Heart right ventricle (tissue), 16 donors: ENCODE data around the gene ABCC8. TPM values are rescaled to one million over a fixed set of nuclear protein-coding genes. Genes with fewer than 3 reads are reported as not detected.

Source experiments
- ATAC-seq, 8 donors: fragments of 200-7000 bp; cut with Tn5 transposase; one replicate each; pipeline ENCODE4 v1.9.1; 2020; ENCODE audit warnings: mild to moderate bottlenecking in 8 of 8, moderate library complexity in 8 of 8, moderate number of reproducible peaks in 1 of 8
- DNase-seq, 2 donors: peaks; one replicate each; pipeline ENCODE4 v3.0.0-alpha.2; 2020
- H3K27ac ChIP-seq, 10 donors: fragments of 200-600 bp; sonication (generic) in 2 of 10; one replicate each; pipeline versions ENCODE4 v1.5.0 to v1.8.0; 2020 to 2022; ENCODE audit warnings: mild to moderate bottlenecking in 3 of 10
- H3K27me3 ChIP-seq, 7 donors: fragments of 200-600 bp; one replicate each; pipeline ENCODE4 v1.8.0; 2021 to 2022; ENCODE audit warnings: mild to moderate bottlenecking in 2 of 7
- H3K36me3 ChIP-seq, 9 donors: fragments of 200-600 bp; sonication (generic) in 1 of 9; one replicate each; pipeline versions ENCODE4 v1.5.0 to v1.8.0; 2020 to 2022; ENCODE audit warnings: mild to moderate bottlenecking in 2 of 9
- H3K4me1 ChIP-seq, 9 donors: fragments of 200-600 bp; sonication (generic) in 1 of 9; one replicate each; pipeline versions ENCODE4 v1.5.0 to v1.8.0; 2020 to 2022; ENCODE audit warnings: mild to moderate bottlenecking in 4 of 9
- H3K4me3 ChIP-seq, 10 donors: fragments of 200-600 bp; sonication (generic) in 2 of 10; one replicate each; pipeline versions ENCODE4 v1.5.0 to v1.8.0; 2020 to 2022; ENCODE audit warnings: mild to moderate bottlenecking in 7 of 10, moderate library complexity in 2 of 10
- H3K9me3 ChIP-seq, 11 donors: fragments of 200-600 bp in 10 of 11; sonication (generic) in 2 of 11; one replicate each; pipeline versions ENCODE4 v1.5.0 to v1.8.0; 2013 to 2022; ENCODE audit warnings: mild to moderate bottlenecking in 2 of 11, control low read depth in 1 of 11, moderate library complexity in 1 of 11
- CTCF ChIP-seq, 9 donors: fragments of 200-600 bp; sonication (generic) in 2 of 9; IDR thresholded peaks; one replicate each; pipeline versions ENCODE4 v1.5.0 to v1.8.0; 2021 to 2022; ENCODE audit warnings: antibody characterized with exemption in 9 of 9, mild to moderate bottlenecking in 5 of 9, moderate library complexity in 1 of 9
- WGBS, 2 donors: extraction: QIAGEN DNeasy Blood & Tissue Kit; methylation state at CpG; one replicate each; pipeline ENCODE4 v1.1.7; 2013; ENCODE audit warnings: inconsistent platforms in 1 of 2; 5-methylcytosine and 5-hydroxymethylcytosine counted together
- intact Hi-C, 10 donors: fragments of 100-400 bp; cut with DNase I; formaldehyde crosslinking; loops; one replicate each; pipeline versions ENCODE4 v1.11.1 to v1.14.2; 2022
- polyA plus RNA-seq, 2 donors: library from polyadenylated mRNA; stranded (reverse); fragments of 200-250 nt; gene quantifications; one replicate each; pipeline ENCODE4 v1.2.3, GENCODE V29; 2013
- total RNA-seq, 10 donors: library from RNA; stranded (reverse); fragmentation: NEBNext Ultra II Directional in 3 of 10; extraction: Animal tissue kit (Norgen Biotek cat#: 25700) in 3 of 10; gene quantifications; one replicate each; pipeline versions ENCODE4 v1.2.1 to v1.2.4, GENCODE V29; 2021 to 2023
- donor health status: Arrhythmogenic right ventricular cardiomyopathy.
- donor health status: ischemic (EF 13 %, LVEDD 7.1; RV severe dilation, severe dysfunction).
- donor health status: healthy with polysubstance abuse.
- donor health status: DM: no; HTN: yes; CAD: no.
- donor health status: DM: no; HTN: no; CAD: no.
- donor health status: ischemic (EF 25% LVEDD 6.9; RV normal size, moderate dysfunction).
- donor health status: ischemic (EF 25% LVEDD 5.7; RV mildly dilated, moderate dysfunction).
- donor health status: healthy.
- donor health status: DM: yes; HTN: yes; CAD: no.
- donor health status: Ischemic cardiomyopathy.
- donor health status: ischemic (EF 35%, LVEDD 5.7; RV mildly dilated, moderate dysfunction).
- donor health status: nonischemic (EF 11% LVEDD 7.7; RV severe dilation, severe dysfunction).
- donor health status: DM: yes; HTN: yes; CAD: no.
- donor health status: PGD.
- donor health status: ischemic (EF 29% LVEDD 5.4; RV normal size, mild dysfunction).
- donor health status: nonischemic (EF 23%, LVEDD 6.1; RV moderate dilation, normal function).

Gene ABCC8
- total and polyA plus RNA-seq, 12 donors, result 0.47 to 8.6 (median 4.9) TPM

GRCh38 chr11:17517186-17517585 lies 40.5 kb upstream of the ABCC8 start:
- Histone ChIP-seq H3K4me1 (no peaks in the 10 kb centered on the region), H3K4me3 (no peak overlapping the region), H3K27ac (no peak overlapping the region), H3K27me3 (peaks cover 0 to 10% (median 0%) of the 10 kb centered on the region in 7 donors), H3K9me3 (no peaks in the 10 kb centered on the region), H3K36me3 (no peaks in the 10 kb centered on the region)
- ATAC-seq (no peak), DNase-seq (no peak)
- no peak for TF ChIP-seq CTCF (IDR thresholded peaks at IDR 0.05)
- intact Hi-C loops, result no loop called here
- 93 to 97% methylated on average over 10 of the region's 10 CpGs for WGBS, 2 donors

- Histone ChIP-seq H3K36me3 (no peaks in the 10 kb centered on the region), H3K9me3 (no peaks in the 10 kb centered on the region), H3K4me3 (no peak overlapping the region), H3K27me3 (peaks cover 0 to 10% (median 0%) of the 10 kb centered on the region in 7 donors), H3K4me1 (no peaks in the 10 kb centered on the region), H3K27ac (no peak overlapping the region)
- ATAC-seq, result peak in 1 of 8 donors; percentile 11
- intact Hi-C loops, result no loop called here
- no peak for TF ChIP-seq CTCF (IDR thresholded peaks at IDR 0.05)
- WGBS, 2 donors, result 91% methylated on average over 7 of the region's 7 CpGs
- no peak for DNase-seq
Observed at GRCh38 chr11:17516551-17517150, 40.0 kb upstream of the ABCC8 start.

- Histone ChIP-seq H3K4me3 (no peak overlapping the region), H3K27me3 (peaks cover 0 to 10% (median 0%) of the 10 kb centered on the region in 7 donors), H3K27ac (no peak overlapping the region), H3K9me3 (no peaks in the 10 kb centered on the region), H3K4me1 (no peaks in the 10 kb centered on the region), H3K36me3 (no peaks in the 10 kb centered on the region)
- intact Hi-C loops, result no loop called here
- ATAC-seq (no peak), DNase-seq (no peak)
- TF ChIP-seq CTCF (IDR thresholded peaks at IDR 0.05), result no peak
- WGBS, 2 donors, result 68 to 73% methylated on average over 5 of the region's 5 CpGs
Observed at GRCh38 chr11:17515443-17516176, 39.0 kb upstream of the ABCC8 start.

GRCh38 chr11:17514476-17514875 lies 37.8 kb upstream of the ABCC8 start:
- ATAC-seq, result no peak
- TF ChIP-seq CTCF (IDR thresholded peaks at IDR 0.05), result no peak
- Histone ChIP-seq H3K27me3 (peaks cover 0 to 13% (median 0%) of the 10 kb centered on the region in 7 donors), H3K36me3 (no peaks in the 10 kb centered on the region), H3K27ac (no peak overlapping the region), H3K4me3 (no peak overlapping the region), H3K4me1 (no peaks in the 10 kb centered on the region), H3K9me3 (no peaks in the 10 kb centered on the region)
- WGBS, 2 donors, result 76 to 81% methylated on average over 4 of the region's 4 CpGs
- intact Hi-C loops, result no loop called here
- no peak for DNase-seq
